H1 (cell line): Measurements from ENCODE around the gene PAX4. TPM values are rescaled to one million over a fixed set of nuclear protein-coding genes. Genes with fewer than 3 reads are reported as not detected.

ENCODE experiments used
- CTCF ChIA-PET: fragments of 300-600 bp; sonication (Branson Sonifier 250); formaldehyde crosslinking; loops from one replicate; lab custom pipeline; 2021; ENCODE audit not compliant: partially characterized antibody; lab: Charles Lee
- POLR2A ChIA-PET: fragments of 300-600 bp; sonication (Branson Sonifier 250); formaldehyde crosslinking; loops from one replicate; lab custom pipeline; 2021; ENCODE audit warnings: inconsistent platforms; ENCODE audit not compliant: partially characterized antibody; lab: Charles Lee
- DNase-seq, 2 experiments: peaks; one replicate each; pipeline versions ENCODE4 v3.0.0 to v3.0.0-alpha.2; 2010 to 2022; ENCODE audit warnings: low spot score in 2 of 2, low read depth in 1 of 2, mixed read lengths in 1 of 2
- FAIRE-seq: peaks from 2 replicates; lab custom pipeline; 2011; peaks lifted over from hg19 to GRCh38; lab: Jason Lieb, UNC
- H2AFZ ChIP-seq: 2 replicates; pipeline ENCODE4 v1.8.1; 2012; ENCODE audit warnings: low read length, inconsistent platforms
- H2AK5ac ChIP-seq: 2 replicates; pipeline ENCODE4 v1.6.1; 2013; ENCODE audit warnings: low read depth, low read length
- H2BK120ac ChIP-seq: replicated peaks from 2 replicates; pipeline ENCODE3; 2013; ENCODE audit warnings: low read depth, low read length, inconsistent platforms
- H2BK12ac ChIP-seq: 2 replicates; pipeline ENCODE4 v1.6.1; 2013; ENCODE audit warnings: low read depth, low read length
- H2BK15ac ChIP-seq: 2 replicates; pipeline ENCODE4 v1.6.1; 2013; ENCODE audit warnings: low read length
- H2BK20ac ChIP-seq: 2 replicates; pipeline ENCODE4 v1.6.1; 2013; ENCODE audit warnings: low read length
- H2BK5ac ChIP-seq: 2 replicates; pipeline ENCODE4 v1.6.1; 2013; ENCODE audit warnings: low read depth, low read length
- H3K14ac ChIP-seq: 2 replicates; pipeline ENCODE4 v1.6.1; 2013; ENCODE audit warnings: inconsistent platforms; ENCODE audit not compliant: insufficient read length
- H3K18ac ChIP-seq: 2 replicates; pipeline ENCODE4 v1.6.1; 2013; ENCODE audit warnings: low read length; ENCODE audit errors: extremely low read depth
- H3K23ac ChIP-seq: 2 replicates; pipeline ENCODE4 v1.6.1; 2013; ENCODE audit warnings: inconsistent platforms; ENCODE audit not compliant: insufficient read length
- H3K23me2 ChIP-seq: 2 replicates; pipeline ENCODE4 v1.6.1; 2013; ENCODE audit warnings: low read depth, low read length
- H3K27ac ChIP-seq: 2 replicates; pipeline ENCODE4 v1.6.1; 2011; ENCODE audit warnings: low read depth, low read length, inconsistent platforms
- H3K27me3 ChIP-seq, 4 experiments: replicated peaks in 1 of 4; 1 replicate in 1 of 4; 2 replicates in 3 of 4; pipeline versions ENCODE4 v1.6.1 to v1.8.1; 2011 to 2013; ENCODE audit warnings: low read length in 3 of 4, mild to moderate bottlenecking in 3 of 4, inconsistent platforms in 2 of 4, mixed read lengths in 2 of 4, moderate library complexity in 1 of 4; ENCODE audit not compliant: control insufficient read depth in 3 of 4, insufficient read depth in 3 of 4; ENCODE audit errors: extremely low read depth in 1 of 4
- H3K36me3 ChIP-seq, 4 experiments: 2 replicates each; pipeline versions ENCODE4 v1.6.1 to v1.8.1; 2011 to 2013; ENCODE audit warnings: mild to moderate bottlenecking in 4 of 4, low read length in 3 of 4, moderate library complexity in 2 of 4, control low read depth in 1 of 4, inconsistent platforms in 1 of 4; ENCODE audit not compliant: insufficient read depth in 4 of 4, control insufficient read depth in 2 of 4
- H3K4ac ChIP-seq: replicated peaks from 2 replicates; pipeline ENCODE3; 2013; ENCODE audit warnings: low read length, low read depth, mixed read lengths, inconsistent platforms; ENCODE audit not compliant: insufficient read length
- H3K4me1 ChIP-seq, 4 experiments: replicated peaks in 1 of 4; 1 replicate in 1 of 4; 2 replicates in 3 of 4; pipeline versions ENCODE4 v1.6.1 to v1.8.1; 2011 to 2013; ENCODE audit warnings: low read length in 3 of 4, inconsistent platforms in 2 of 4, mixed read lengths in 1 of 4; ENCODE audit not compliant: insufficient read depth in 4 of 4, control insufficient read depth in 3 of 4
- H3K4me2 ChIP-seq, 2 experiments: 2 replicates each; pipeline versions ENCODE4 v1.6.1 to v1.8.1; 2011 to 2013; ENCODE audit warnings: low read depth in 2 of 2, low read length in 2 of 2, control low read depth in 1 of 2, inconsistent platforms in 1 of 2, mild to moderate bottlenecking in 1 of 2; ENCODE audit not compliant: insufficient read depth in 1 of 2
- H3K4me3 ChIP-seq, 4 experiments: fragments of 200-600, 300-600 bp in 1 of 4; sonication (generic), shearing (Covaris generic), sonication (Bioruptor Twin) in 1 of 4; 2 replicates each; pipeline versions ENCODE4 v1.5.1 to v1.8.1; 2011 to 2016; ENCODE audit warnings: low read length in 4 of 4, low read depth in 3 of 4, control low read depth in 2 of 4, inconsistent platforms in 2 of 4, mild to moderate bottlenecking in 2 of 4, mixed read lengths in 1 of 4, moderate library complexity in 1 of 4; ENCODE audit not compliant: insufficient read depth in 2 of 4; ENCODE audit errors: extremely low read depth in 1 of 4
- H3K56ac ChIP-seq: replicated peaks from 2 replicates; pipeline ENCODE3; 2013; ENCODE audit warnings: low read depth, mild to moderate bottlenecking, mixed read lengths, low read length, inconsistent platforms; ENCODE audit not compliant: insufficient read length
- H3K79me1 ChIP-seq: 2 replicates; pipeline ENCODE4 v1.6.1; 2013; ENCODE audit warnings: low read depth, low read length, control low read depth
- H3K79me2 ChIP-seq, 2 experiments: 2 replicates each; pipeline versions ENCODE4 v1.6.1 to v1.8.1; 2012 to 2013; ENCODE audit warnings: low read length in 2 of 2, mild to moderate bottlenecking in 2 of 2, inconsistent platforms in 1 of 2; ENCODE audit not compliant: insufficient read depth in 2 of 2, control insufficient read depth in 1 of 2
- H3K9ac ChIP-seq, 4 experiments: replicated peaks in 1 of 4; 1 replicate in 1 of 4; 2 replicates in 3 of 4; pipeline versions ENCODE4 v1.6.1 to v1.8.1; 2011 to 2013; ENCODE audit warnings: low read depth in 3 of 4, low read length in 3 of 4, control low read depth in 2 of 4, mild to moderate bottlenecking in 2 of 4, moderate library complexity in 2 of 4, inconsistent platforms in 1 of 4; ENCODE audit errors: extremely low read depth in 1 of 4
- H3K9me3 ChIP-seq, 2 experiments: 2 replicates each; pipeline versions ENCODE4 v1.6.1 to v1.8.1; 2012 to 2013; ENCODE audit warnings: mild to moderate bottlenecking in 2 of 2, moderate library complexity in 2 of 2, control low read depth in 1 of 2, inconsistent platforms in 1 of 2, low read depth in 1 of 2, low read length in 1 of 2, mixed read lengths in 1 of 2; ENCODE audit not compliant: insufficient read depth in 2 of 2
- H4K20me1 ChIP-seq, 2 experiments: replicated peaks in 1 of 2; 2 replicates each; pipeline versions ENCODE3 to v1.8.1; 2011 to 2013; ENCODE audit warnings: inconsistent platforms in 2 of 2, low read length in 2 of 2, mild to moderate bottlenecking in 1 of 2; ENCODE audit not compliant: insufficient read depth in 2 of 2, control insufficient read depth in 1 of 2
- H4K5ac ChIP-seq: 2 replicates; pipeline ENCODE4 v1.6.1; 2013; ENCODE audit warnings: low read length, low read depth, mixed read lengths, inconsistent platforms; ENCODE audit not compliant: insufficient read length
- H4K8ac ChIP-seq: 2 replicates; pipeline ENCODE4 v1.8.0; 2013; ENCODE audit warnings: mild to moderate bottlenecking, moderate library complexity, low read length, inconsistent platforms; ENCODE audit not compliant: insufficient read depth; ENCODE audit errors: extremely low read depth
- H4K91ac ChIP-seq: replicated peaks from 2 replicates; pipeline ENCODE3; 2013; ENCODE audit warnings: low read length, mixed read lengths, inconsistent platforms; ENCODE audit not compliant: insufficient read length
- CTCF ChIP-seq, 3 experiments: IDR thresholded peaks; 1 replicate in 2 of 3; 2 replicates in 1 of 3; pipeline versions ENCODE4 v1.5.1 to v1.6.1; 2011; ENCODE audit warnings: low read length in 3 of 3, mild to moderate bottlenecking in 3 of 3, inconsistent platforms in 2 of 3, low read depth in 1 of 3, moderate library complexity in 1 of 3; ENCODE audit not compliant: insufficient read depth in 1 of 3; ENCODE audit errors: control extremely low read depth in 1 of 3
- RAD21 ChIP-seq, 2 experiments: IDR thresholded peaks in 1 of 2; conservative IDR thresholded peaks in 1 of 2; 2 replicates each; pipeline ENCODE4 v1.6.1; 2011; ENCODE audit warnings: low read depth in 2 of 2, low read length in 2 of 2, improper control_type of control experiment in 1 of 2, inconsistent platforms in 1 of 2, mild to moderate bottlenecking in 1 of 2, moderate library complexity in 1 of 2
- SP1 ChIP-seq: IDR thresholded peaks from 2 replicates; pipeline ENCODE4 v1.6.1; 2011; ENCODE audit warnings: low read depth, low read length
- WGBS, 2 experiments: shearing (Covaris generic) in 1 of 2; methylation state at CpG; one replicate each; pipeline versions ENCODE4 v1.1.6 to v1.1.7; 2013 to 2015; ENCODE audit warnings: low lambda C conversion rate in 2 of 2, mixed read lengths in 2 of 2, inconsistent platforms in 1 of 2, low coverage in 1 of 2, missing lambda C conversion rate in 1 of 2; ENCODE audit not compliant: insufficient replicate concordance in 2 of 2, insufficient coverage in 1 of 2, insufficient read length in 1 of 2; ENCODE audit errors: extremely low coverage in 1 of 2, missing lambda C conversion rate in 1 of 2; 5-methylcytosine and 5-hydroxymethylcytosine counted together
- polyA plus RNA-seq, 7 experiments: library from polyadenylated mRNA; depleted of rRNA in 3 of 7; stranded (reverse) in 5 of 7; unstranded in 2 of 7; fragments of >200 nt in 5 of 7; fragments of 200-250 nt in 2 of 7; gene quantifications; 1 replicate in 5 of 7; 2 replicates in 1 of 7; 4 replicates in 1 of 7; pipeline versions ENCODE4 v1.2.1 to v1.2.3, GENCODE V29; 2011 to 2013; ENCODE audit warnings: missing spikeins in 2 of 7, mixed read lengths in 2 of 7
- total RNA-seq: library from RNA; stranded (reverse); fragmentation: NEBNext Ultra II Directional; extraction: Animal tissue kit (Norgen Biotek cat#: 25700); gene quantifications from 2 replicates; pipeline ENCODE4 v1.2.1, GENCODE V29; 2021

Gene PAX4
- total and polyA plus RNA-seq, 2 of the 8 experiments (the other 6 are each of a cell fraction or from before 2014, with no cell fraction given) = 0.20 TPM; not detected in 1

GRCh38 chr7:127578036-127578684 lies 39.8 kb downstream of the PAX4 start:
- H4K20me1 ChIP-seq = peaks cover 4 to 5% of the 10 kb centered on the region in 2 experiments
- no peaks in the 10 kb centered on the region for H3K9me3 ChIP-seq
- H2BK120ac ChIP-seq = no peak overlapping the region
- H3K36me3 ChIP-seq = peaks cover 0 to 18% (median 6%) of the 10 kb centered on the region in 4 experiments; a peak in 4 of 8 replicates
- 78% methylated on average over 5 of the region's 5 CpGs; no CpG with 5 or more reads in 1 of the 2 experiments for WGBS, 2 experiments
- 0 out of 2 replicates have a peak, but pooled peaks cover 3% of the 10 kb centered on the region for H3K79me1 ChIP-seq
- no peak overlapping the region for H2BK15ac ChIP-seq
- H3K4me1 ChIP-seq = no peaks in the 10 kb centered on the region
- H4K5ac ChIP-seq = no peak overlapping the region
- H3K18ac ChIP-seq = no peak overlapping the region
- no peak overlapping the region for H3K56ac ChIP-seq
- H3K4me2 ChIP-seq = no peak overlapping the region
- FAIRE-seq (peak; percentile 65), DNase-seq (no peak)
- H3K4ac ChIP-seq = no peak overlapping the region
- H2BK12ac ChIP-seq = no peak overlapping the region
- POLR2A ChIA-PET = no interaction called here
- no peak overlapping the region for H2AFZ ChIP-seq
- no peak overlapping the region for H3K4me3 ChIP-seq
- no peak overlapping the region for H4K8ac ChIP-seq
- no peak overlapping the region for H3K9ac ChIP-seq
- CTCF ChIA-PET = interaction anchor here (1.0 to 1.8 kb wide), 10 partner anchors 9 to 164 kb away, joined by 3 to 7 read pairs (median 3); no protein-coding TSS in a partner anchor
- no peak overlapping the region for H2AK5ac ChIP-seq
- H4K91ac ChIP-seq = no peak overlapping the region
- H3K27me3 ChIP-seq = no peaks in the 10 kb centered on the region
- H3K14ac ChIP-seq = no peak overlapping the region
- H3K27ac ChIP-seq = no peak overlapping the region
- 0 out of 4 replicates have a peak, but pooled peaks cover 0 to 2% of the 10 kb centered on the region in 2 experiments for H3K79me2 ChIP-seq
- H3K23me2 ChIP-seq = no peaks in the 10 kb centered on the region
- TF ChIP-seq SP1 = no peak
- peak; percentile 40 to 57 for TF ChIP-seq RAD21 (IDR thresholded peaks at IDR 0.05 in 1 of 2, conservative IDR thresholded peaks at IDR 0.05 in 1 of 2; ENCODE audit: low read depth in 2 of 2, low read length in 2 of 2)
- TF ChIP-seq CTCF (IDR thresholded peaks at IDR 0.05; ENCODE audit: control extremely low read depth in 1 of 3, insufficient read depth in 1 of 3, low read depth in 1 of 3, low read length in 3 of 3) = peak; percentile 26 to 55 (median 54)
- no peak overlapping the region for H3K23ac ChIP-seq
- H2BK20ac ChIP-seq = no peak overlapping the region
- H2BK5ac ChIP-seq = no peak overlapping the region
